Immature natural killer cell (primary cell): ENCODE data around the gene CADM1. TPM values are rescaled to one million over a fixed set of nuclear protein-coding genes. Genes with fewer than 3 reads are reported as not detected.

Experiments
- DNase-seq, 3 donors: peaks; one replicate each; pipeline ENCODE4 v3.0.0; 2022; ENCODE audit warnings: mixed read lengths in 1 of 3
- H3K27ac Mint-ChIP-seq, 6 donors: one replicate each; pipeline ENCODE4 v1.8.0; 2020; ENCODE audit warnings: mixed read lengths in 6 of 6, mild to moderate bottlenecking in 5 of 6, inconsistent platforms in 4 of 6, moderate library complexity in 3 of 6
- H3K27me3 Mint-ChIP-seq, 3 donors: one replicate each; pipeline ENCODE4 v1.8.0; 2020 to 2021; ENCODE audit warnings: low read depth in 3 of 3, mild to moderate bottlenecking in 3 of 3, mixed read lengths in 3 of 3, moderate library complexity in 3 of 3, inconsistent platforms in 1 of 3
- H3K36me3 Mint-ChIP-seq, 3 donors: one replicate each; pipeline ENCODE4 v1.8.0; 2020; ENCODE audit warnings: mixed read lengths in 3 of 3, inconsistent platforms in 2 of 3, mild to moderate bottlenecking in 2 of 3
- H3K4me1 Mint-ChIP-seq, 2 donors: one replicate each; pipeline ENCODE4 v1.8.0; 2020; ENCODE audit warnings: inconsistent platforms in 2 of 2, mild to moderate bottlenecking in 2 of 2, mixed read lengths in 2 of 2, moderate library complexity in 1 of 2
- H3K4me3 Mint-ChIP-seq, 5 donors: one replicate each; pipeline ENCODE4 v1.8.0; 2020; ENCODE audit warnings: mild to moderate bottlenecking in 5 of 5, mixed read lengths in 5 of 5, inconsistent platforms in 3 of 5, moderate library complexity in 3 of 5
- H3K9me3 Mint-ChIP-seq, 6 donors: one replicate each; pipeline ENCODE4 v1.8.0; 2020; ENCODE audit warnings: mild to moderate bottlenecking in 6 of 6, mixed read lengths in 6 of 6, inconsistent platforms in 4 of 6, moderate library complexity in 3 of 6
- polyA plus RNA-seq, 3 donors: library from polyadenylated mRNA; unstranded; fragments of 300-500 nt; fragmentation: Illumina TruSeq; gene quantifications; one replicate each; pipeline ENCODE4 v1.2.3, GENCODE V29; 2021

Gene CADM1
- polyA plus RNA-seq, result 1 to 10 TPM; 1.0 to 2.4 (median 1.1) TPM

GRCh38 chr11:115504276-115505158 is at the start of gene CADM1:
CADM1 (minus strand) TSS chr11:115504415.
- Mint-ChIP-seq H3K27ac (peak within 1 kb of the TSS in 3 of 6 donors; percentile 55 to 67 (median 57)), H3K4me1 (peaks cover 10 to 13% of the 10 kb centered on the region in 2 donors), H3K4me3 (peak within 1 kb of the TSS; percentile 67 to 87 (median 76)), H3K36me3 (peaks cover 0 to 4% (median 0%) of the 10 kb centered on the region in 3 donors), H3K27me3 (peaks cover 2 to 11% (median 7%) of the 10 kb centered on the region in 3 donors), H3K9me3 (peaks cover 0 to 14% (median 3%) of the 10 kb centered on the region in 6 donors)
- DNase-seq, result peak; percentile 54 to 90 (median 60)

GRCh38 chr11:115552773-115553438 is 48.7 kb upstream of the CADM1 start:
- H3K4me1 Mint-ChIP-seq, result no peaks in the 10 kb centered on the region
- H3K36me3 Mint-ChIP-seq, result no peaks in the 10 kb centered on the region
- H3K27me3 Mint-ChIP-seq, result peaks cover 2 to 5% (median 3%) of the 10 kb centered on the region in 3 donors
- DNase-seq, result no peak
- H3K9me3 Mint-ChIP-seq, result no peaks in the 10 kb centered on the region
- no peak overlapping the region for H3K27ac Mint-ChIP-seq
- H3K4me3 Mint-ChIP-seq, result no peak overlapping the region

- no peaks in the 10 kb centered on the region for H3K4me1 Mint-ChIP-seq
- no peaks in the 10 kb centered on the region for H3K36me3 Mint-ChIP-seq
- H3K27me3 Mint-ChIP-seq, result peaks cover 2 to 5% (median 3%) of the 10 kb centered on the region in 3 donors
- DNase-seq, result no peak
- no peaks in the 10 kb centered on the region for H3K9me3 Mint-ChIP-seq
- H3K27ac Mint-ChIP-seq, result no peak overlapping the region
- H3K4me3 Mint-ChIP-seq, result no peak overlapping the region
Observed at GRCh38 chr11:115552151-115552772, 48.0 kb upstream of the CADM1 start.

GRCh38 chr11:115550291-115551059 is 46.3 kb upstream of the CADM1 start:
- H3K9me3 Mint-ChIP-seq, result no peaks in the 10 kb centered on the region
- DNase-seq, result no peak
- H3K27me3 Mint-ChIP-seq, result peaks cover 2 to 5% (median 3%) of the 10 kb centered on the region in 3 donors
- no peaks in the 10 kb centered on the region for H3K36me3 Mint-ChIP-seq
- no peak overlapping the region for H3K4me3 Mint-ChIP-seq
- H3K27ac Mint-ChIP-seq, result no peak overlapping the region
- no peaks in the 10 kb centered on the region for H3K4me1 Mint-ChIP-seq

- DNase-seq, result no peak
- H3K27ac Mint-ChIP-seq, result no peak overlapping the region
- H3K4me3 Mint-ChIP-seq, result no peak overlapping the region
- no peaks in the 10 kb centered on the region for H3K4me1 Mint-ChIP-seq
- H3K36me3 Mint-ChIP-seq, result no peaks in the 10 kb centered on the region
- H3K27me3 Mint-ChIP-seq, result peaks cover 2 to 7% (median 3%) of the 10 kb centered on the region in 3 donors
- H3K9me3 Mint-ChIP-seq, result no peaks in the 10 kb centered on the region
Observed at GRCh38 chr11:115548878-115549528, 44.8 kb upstream of the CADM1 start.

- Mint-ChIP-seq H3K9me3 (no peaks in the 10 kb centered on the region), H3K4me3 (no peak overlapping the region), H3K27ac (no peak overlapping the region), H3K27me3 (peaks cover 0 to 5% (median 3%) of the 10 kb centered on the region in 3 donors), H3K36me3 (no peaks in the 10 kb centered on the region), H3K4me1 (no peaks in the 10 kb centered on the region)
- no peak for DNase-seq
Observed at GRCh38 chr11:115545581-115546210, 41.5 kb upstream of the CADM1 start.

GRCh38 chr11:115544422-115544948 is 40.3 kb upstream of the CADM1 start:
- no peaks in the 10 kb centered on the region for H3K4me1 Mint-ChIP-seq
- H3K4me3 Mint-ChIP-seq, result no peak overlapping the region
- no peak for DNase-seq
- H3K27ac Mint-ChIP-seq, result no peak overlapping the region
- peaks cover 0 to 3% (median 3%) of the 10 kb centered on the region in 3 donors for H3K27me3 Mint-ChIP-seq
- no peaks in the 10 kb centered on the region for H3K9me3 Mint-ChIP-seq
- H3K36me3 Mint-ChIP-seq, result no peaks in the 10 kb centered on the region

GRCh38 chr11:115541518-115541917 is 37.3 kb upstream of the CADM1 start:
- no peaks in the 10 kb centered on the region for H3K36me3 Mint-ChIP-seq
- H3K27ac Mint-ChIP-seq, result no peak overlapping the region
- DNase-seq, result no peak
- H3K27me3 Mint-ChIP-seq, result peaks cover 0 to 3% (median 0%) of the 10 kb centered on the region in 3 donors
- H3K9me3 Mint-ChIP-seq, result peaks cover 0 to 3% (median 0%) of the 10 kb centered on the region in 6 donors
- H3K4me1 Mint-ChIP-seq, result no peaks in the 10 kb centered on the region
- no peak overlapping the region for H3K4me3 Mint-ChIP-seq

- no peak for DNase-seq
- Mint-ChIP-seq H3K27ac (no peak overlapping the region), H3K36me3 (no peaks in the 10 kb centered on the region), H3K4me3 (no peak overlapping the region), H3K4me1 (no peaks in the 10 kb centered on the region), H3K9me3 (peaks cover 0 to 3% (median 0%) of the 10 kb centered on the region in 6 donors), H3K27me3 (peaks cover 0 to 5% (median 0%) of the 10 kb centered on the region in 3 donors)
Observed at GRCh38 chr11:115539844-115540243, 35.6 kb upstream of the CADM1 start.

GRCh38 chr11:115535781-115536180 is 31.6 kb upstream of the CADM1 start:
- Mint-ChIP-seq H3K4me3 (no peak overlapping the region), H3K36me3 (no peaks in the 10 kb centered on the region), H3K4me1 (no peaks in the 10 kb centered on the region), H3K27ac (no peak overlapping the region), H3K9me3 (peaks cover 0 to 3% (median 0%) of the 10 kb centered on the region in 6 donors), H3K27me3 (peaks cover 0 to 8% (median 3%) of the 10 kb centered on the region in 3 donors)
- no peak for DNase-seq

- peaks cover 0 to 5% (median 0%) of the 10 kb centered on the region in 6 donors for H3K9me3 Mint-ChIP-seq
- H3K27me3 Mint-ChIP-seq, result peaks cover 3 to 9% (median 3%) of the 10 kb centered on the region in 3 donors
- no peaks in the 10 kb centered on the region for H3K4me1 Mint-ChIP-seq
- no peak for DNase-seq
- no peaks in the 10 kb centered on the region for H3K36me3 Mint-ChIP-seq
- no peak overlapping the region for H3K4me3 Mint-ChIP-seq
- no peak overlapping the region for H3K27ac Mint-ChIP-seq
Observed at GRCh38 chr11:115530752-115531151, 26.5 kb upstream of the CADM1 start.

- H3K27me3 Mint-ChIP-seq, result peaks cover 1 to 5% (median 4%) of the 10 kb centered on the region in 3 donors
Observed at GRCh38 chr11:115528225-115528624, 24.0 kb upstream of the CADM1 start.

More at GRCh38 chr11:115528225-115528624, 24.0 kb upstream of the CADM1 start:
- Mint-ChIP-seq H3K4me1 (no peaks in the 10 kb centered on the region), H3K36me3 (no peaks in the 10 kb centered on the region), H3K9me3 (peaks cover 0 to 5% (median 0%) of the 10 kb centered on the region in 6 donors), H3K4me3 (no peak overlapping the region), H3K27ac (no peak overlapping the region)
- no peak for DNase-seq
